RWPE1 (cell line): ENCODE measurements around the gene ATP6V0A4.

Experiments
- CTCF ChIA-PET: fragments of 350-600 bp; sonication (Branson Sonifier 250); formaldehyde crosslinking; extraction: SDS; loops from one replicate; lab custom pipeline; 2021; lab: Yijun Ruan, JAX
- POLR2A ChIA-PET: fragments of 400-600 bp; formaldehyde crosslinking; extraction: SDS; loops from one replicate; lab custom pipeline; 2020; ENCODE audit warnings: antibody characterized with exemption; ENCODE audit not compliant: low non-redundant PET; lab: Yijun Ruan, JAX
- DNase-seq: peaks from one replicate; pipeline ENCODE4 v3.0.0; 2012; ENCODE audit warnings: low spot score
- H3K27ac ChIP-seq: fragments of 450-650 bp; 2 replicates; pipeline ENCODE4 v1.5.1; 2017
- TF ChIP-seq, protein P1 (sequence below): fragments of 450-650 bp; conservative IDR thresholded peaks from 2 replicates; pipeline ENCODE4 v1.5.1; 2017; ENCODE audit warnings: low read depth, mild to moderate bottlenecking

Gene ATP6V0A4

GRCh38 chr7:138748666-138749065 lies 49.3 kb downstream of the ATP6V0A4 start:
- TF ChIP-seq, protein P1, sequence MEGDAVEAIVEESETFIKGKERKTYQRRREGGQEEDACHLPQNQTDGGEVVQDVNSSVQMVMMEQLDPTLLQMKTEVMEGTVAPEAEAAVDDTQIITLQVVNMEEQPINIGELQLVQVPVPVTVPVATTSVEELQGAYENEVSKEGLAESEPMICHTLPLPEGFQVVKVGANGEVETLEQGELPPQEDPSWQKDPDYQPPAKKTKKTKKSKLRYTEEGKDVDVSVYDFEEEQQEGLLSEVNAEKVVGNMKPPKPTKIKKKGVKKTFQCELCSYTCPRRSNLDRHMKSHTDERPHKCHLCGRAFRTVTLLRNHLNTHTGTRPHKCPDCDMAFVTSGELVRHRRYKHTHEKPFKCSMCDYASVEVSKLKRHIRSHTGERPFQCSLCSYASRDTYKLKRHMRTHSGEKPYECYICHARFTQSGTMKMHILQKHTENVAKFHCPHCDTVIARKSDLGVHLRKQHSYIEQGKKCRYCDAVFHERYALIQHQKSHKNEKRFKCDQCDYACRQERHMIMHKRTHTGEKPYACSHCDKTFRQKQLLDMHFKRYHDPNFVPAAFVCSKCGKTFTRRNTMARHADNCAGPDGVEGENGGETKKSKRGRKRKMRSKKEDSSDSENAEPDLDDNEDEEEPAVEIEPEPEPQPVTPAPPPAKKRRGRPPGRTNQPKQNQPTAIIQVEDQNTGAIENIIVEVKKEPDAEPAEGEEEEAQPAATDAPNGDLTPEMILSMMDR: no peak
- ChIA-PET POLR2A (interaction anchor here (0.6 kb wide), 1 partner anchor 394 kb away, joined by 3 read pairs; no protein-coding TSS in a partner anchor), CTCF (no interaction called here)
- no peak overlapping the region for H3K27ac ChIP-seq
- no peak for DNase-seq

- CTCF ChIA-PET: interaction anchor here (0.6 kb wide), 1 partner anchor 19 kb away, joined by 3 read pairs; no protein-coding TSS in a partner anchor
- H3K27ac ChIP-seq: no peak overlapping the region
- DNase-seq: no peak
- TF ChIP-seq, protein P1: no peak
- POLR2A ChIA-PET: no interaction called here
Observed at GRCh38 chr7:138746073-138746472, 51.9 kb downstream of the ATP6V0A4 start.

DNA sequence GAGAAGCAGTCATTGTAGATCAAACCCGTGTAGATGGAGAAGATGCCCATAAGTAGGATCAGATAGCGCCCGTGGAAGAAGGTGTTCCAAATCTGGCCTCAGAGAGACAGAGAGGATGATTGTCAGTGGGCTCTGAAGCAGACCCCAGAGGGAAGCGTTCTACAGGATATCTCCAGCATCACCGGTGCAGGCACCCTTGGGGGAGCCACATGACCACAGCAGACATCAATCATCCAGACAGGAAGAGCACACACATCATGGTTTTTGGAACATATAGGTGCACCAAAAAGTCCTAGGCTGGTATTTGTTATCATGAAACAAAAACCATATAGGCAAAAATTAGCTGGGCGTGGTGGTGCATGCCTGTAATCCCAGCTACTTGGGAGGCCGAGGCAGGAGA lies 52.8 kb downstream of the ATP6V0A4 start:
- no peak overlapping the region for H3K27ac ChIP-seq
- POLR2A ChIA-PET: no interaction called here
- DNase-seq: no peak
- TF ChIP-seq, protein P1: no peak
- CTCF ChIA-PET: no interaction called here

GRCh38 chr7:138741453-138741735 lies 56.6 kb downstream of the ATP6V0A4 start:
- POLR2A ChIA-PET: no interaction called here
- CTCF ChIA-PET: no interaction called here
- no peak overlapping the region for H3K27ac ChIP-seq
- no peak for DNase-seq
- TF ChIP-seq, protein P1: no peak

GRCh38 chr7:138739859-138740258 lies 58.1 kb downstream of the ATP6V0A4 start:
- TF ChIP-seq, protein P1: no peak
- ChIA-PET CTCF (no interaction called here), POLR2A (no interaction called here)
- no peak overlapping the region for H3K27ac ChIP-seq
- no peak for DNase-seq

GRCh38 chr7:138738551-138739335 lies 59.3 kb downstream of the ATP6V0A4 start:
- POLR2A ChIA-PET: no interaction called here
- peak; percentile 50 for DNase-seq
- no peak overlapping the region for H3K27ac ChIP-seq

More at GRCh38 chr7:138738551-138739335, 59.3 kb downstream of the ATP6V0A4 start:
- CTCF ChIA-PET: interaction anchor here (0.5 to 1.1 kb wide), 9 partner anchors 13 to 1015 kb away, joined by 3 to 7 read pairs (median 4); no protein-coding TSS in a partner anchor
- TF ChIP-seq, protein P1: peak; percentile 96
